ENCODE results near the gene SLC35B1.

SLC35B1 gene

DNA sequence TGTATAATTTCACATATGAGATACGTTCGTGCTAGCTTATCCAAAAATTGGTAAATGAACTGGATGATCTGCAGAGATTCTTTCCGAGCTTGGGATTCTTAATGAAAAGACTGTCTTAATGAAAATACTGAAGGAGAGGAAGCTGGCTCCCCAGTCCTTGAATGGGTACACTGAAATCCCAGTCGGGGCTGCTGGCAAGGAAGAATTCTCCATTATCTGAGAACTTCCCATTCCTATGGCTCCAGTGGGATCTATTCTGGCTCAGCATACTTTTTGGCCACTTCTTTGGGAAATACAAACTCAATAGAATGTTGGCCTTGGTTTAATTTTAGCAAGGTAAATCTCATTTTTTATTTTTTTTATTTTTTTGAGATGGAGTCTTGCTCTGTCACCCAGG, 23.7 kb upstream of the SLC35B1 start:
- Histone ChIP-seq H3K9ac (ENCODE audit: low read length) (no peak overlapping the region), H3K4me2 (ENCODE audit: low read length) (no peak overlapping the region), H3F3A (ENCODE audit: insufficient read depth, low read length) (no peaks in the 10 kb centered on the region), H2AFZ (ENCODE audit: low read length) (no peak overlapping the region), H3K27ac (ENCODE audit: low read depth, low read length, poor library complexity, severe bottlenecking) (no peak overlapping the region), H3K9me2 (ENCODE audit: low read depth, low read length) (no peaks in the 10 kb centered on the region), H3K4me3 (ENCODE audit: low read depth, low read length, poor library complexity, severe bottlenecking) (no peak overlapping the region), H3K9me3 (ENCODE audit: low read length) (no peaks in the 10 kb centered on the region), H3K36me3 (ENCODE audit: insufficient read depth, low read length) (peaks cover 85% of the 10 kb centered on the region), H4K20me1 (ENCODE audit: insufficient read depth, low read length) (no peaks in the 10 kb centered on the region), H3K79me2 (ENCODE audit: insufficient read depth, low read length) (peaks cover 36% of the 10 kb centered on the region), H3K4me1 (ENCODE audit: insufficient read depth, low read length, severe bottlenecking) (no peaks in the 10 kb centered on the region), H3K27me3 (ENCODE audit: insufficient read depth, low read length) (no peaks in the 10 kb centered on the region)
- TF ChIP-seq EZH2 (IDR thresholded peaks at IDR 0.05; ENCODE audit: borderline replicate concordance, low read length): no peak
- TF ChIP-seq, protein P1, sequence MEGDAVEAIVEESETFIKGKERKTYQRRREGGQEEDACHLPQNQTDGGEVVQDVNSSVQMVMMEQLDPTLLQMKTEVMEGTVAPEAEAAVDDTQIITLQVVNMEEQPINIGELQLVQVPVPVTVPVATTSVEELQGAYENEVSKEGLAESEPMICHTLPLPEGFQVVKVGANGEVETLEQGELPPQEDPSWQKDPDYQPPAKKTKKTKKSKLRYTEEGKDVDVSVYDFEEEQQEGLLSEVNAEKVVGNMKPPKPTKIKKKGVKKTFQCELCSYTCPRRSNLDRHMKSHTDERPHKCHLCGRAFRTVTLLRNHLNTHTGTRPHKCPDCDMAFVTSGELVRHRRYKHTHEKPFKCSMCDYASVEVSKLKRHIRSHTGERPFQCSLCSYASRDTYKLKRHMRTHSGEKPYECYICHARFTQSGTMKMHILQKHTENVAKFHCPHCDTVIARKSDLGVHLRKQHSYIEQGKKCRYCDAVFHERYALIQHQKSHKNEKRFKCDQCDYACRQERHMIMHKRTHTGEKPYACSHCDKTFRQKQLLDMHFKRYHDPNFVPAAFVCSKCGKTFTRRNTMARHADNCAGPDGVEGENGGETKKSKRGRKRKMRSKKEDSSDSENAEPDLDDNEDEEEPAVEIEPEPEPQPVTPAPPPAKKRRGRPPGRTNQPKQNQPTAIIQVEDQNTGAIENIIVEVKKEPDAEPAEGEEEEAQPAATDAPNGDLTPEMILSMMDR (IDR thresholded peaks at IDR 0.05; ENCODE audit: low read length): no peak

DNA sequence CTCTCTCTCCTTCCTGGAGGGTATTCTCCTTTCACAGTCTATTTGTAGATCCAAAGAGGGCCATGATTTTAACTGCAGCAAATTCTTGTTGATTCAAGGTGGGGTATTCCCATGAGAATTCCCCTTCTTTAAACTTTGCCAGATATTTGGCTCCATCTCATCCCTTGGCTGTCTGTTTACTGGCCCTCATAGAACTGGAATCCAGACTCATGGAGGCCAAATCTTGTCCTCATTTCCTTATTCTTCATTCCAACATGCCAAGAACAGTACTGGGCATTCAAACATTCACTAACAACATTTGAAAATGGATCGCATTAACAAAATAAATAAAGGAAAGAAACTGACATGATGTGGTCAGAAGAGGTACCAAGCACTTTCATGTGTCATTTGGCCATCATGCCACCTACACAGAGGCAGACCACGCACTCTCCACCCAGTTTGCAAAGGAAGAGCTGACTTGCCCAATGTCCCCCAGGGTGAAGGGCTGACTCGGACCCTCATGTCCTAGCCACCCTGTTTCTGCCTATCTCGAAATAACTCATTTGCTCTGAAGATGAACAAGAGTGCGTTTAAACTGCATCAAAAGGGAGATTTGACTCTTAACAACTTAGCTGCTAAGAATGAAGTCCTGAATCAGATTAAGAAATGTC, 23.1 kb upstream of the SLC35B1 start:
- Histone ChIP-seq H2AFZ (ENCODE audit: low read length) (no peak overlapping the region), H3K27ac (ENCODE audit: low read depth, low read length, poor library complexity, severe bottlenecking) (no peak overlapping the region), H4K20me1 (ENCODE audit: insufficient read depth, low read length) (no peaks in the 10 kb centered on the region), H3K79me2 (ENCODE audit: insufficient read depth, low read length) (peaks cover 32% of the 10 kb centered on the region), H3K36me3 (ENCODE audit: insufficient read depth, low read length) (peaks cover 86% of the 10 kb centered on the region), H3K9ac (ENCODE audit: low read length) (no peak overlapping the region), H3K4me1 (ENCODE audit: insufficient read depth, low read length, severe bottlenecking) (no peaks in the 10 kb centered on the region), H3K9me3 (ENCODE audit: low read length) (no peaks in the 10 kb centered on the region), H3K4me3 (ENCODE audit: low read depth, low read length, poor library complexity, severe bottlenecking) (no peak overlapping the region), H3F3A (ENCODE audit: insufficient read depth, low read length) (no peaks in the 10 kb centered on the region), H3K4me2 (ENCODE audit: low read length) (no peak overlapping the region), H3K27me3 (ENCODE audit: insufficient read depth, low read length) (no peaks in the 10 kb centered on the region), H3K9me2 (ENCODE audit: low read depth, low read length) (no peaks in the 10 kb centered on the region)
- TF ChIP-seq, protein P1 (IDR thresholded peaks at IDR 0.05; ENCODE audit: low read length): no peak
- no peak for TF ChIP-seq EZH2 (IDR thresholded peaks at IDR 0.05; ENCODE audit: borderline replicate concordance, low read length)

DNA sequence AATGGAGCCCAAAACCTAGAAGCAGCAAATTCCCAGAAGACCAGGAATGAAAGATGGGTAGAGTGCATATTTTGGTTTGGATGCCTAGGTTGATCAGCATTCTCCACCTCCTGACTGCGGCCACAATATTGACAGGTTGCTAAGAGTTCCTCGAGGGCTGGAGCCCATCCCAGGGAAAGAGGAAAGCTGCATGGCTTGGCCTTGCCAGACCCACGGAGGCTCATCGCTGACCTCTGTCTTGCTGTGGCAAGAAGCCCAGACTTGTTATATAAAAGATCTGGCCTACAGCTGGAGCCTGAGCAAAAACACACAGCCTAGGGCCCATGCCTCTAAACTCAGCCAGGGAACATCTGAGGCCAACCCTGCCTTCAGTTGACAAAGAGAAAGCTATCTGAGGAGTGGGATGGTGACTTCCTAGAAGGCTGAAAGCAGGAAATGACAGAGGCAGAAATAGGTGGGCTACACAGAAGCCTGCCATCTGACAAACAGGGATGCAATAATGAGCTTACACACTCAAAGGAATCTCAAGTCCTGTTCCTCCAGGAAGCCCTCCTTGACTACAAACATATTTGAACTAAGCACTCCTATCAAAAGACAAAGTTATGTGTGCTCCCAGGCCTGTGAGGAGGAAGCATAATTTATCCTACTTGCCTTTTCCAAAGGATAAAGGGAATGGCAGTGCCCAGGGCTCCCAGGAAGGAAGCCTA, 22.5 kb upstream of the SLC35B1 start:
- no peaks in the 10 kb centered on the region for H3K9me2 ChIP-seq (ENCODE audit: low read depth, low read length)
- H2AFZ ChIP-seq (ENCODE audit: low read length): no peak overlapping the region
- peaks cover 86% of the 10 kb centered on the region for H3K36me3 ChIP-seq (ENCODE audit: insufficient read depth, low read length)
- H3K4me2 ChIP-seq (ENCODE audit: low read length): no peak overlapping the region
- H3K27ac ChIP-seq (ENCODE audit: low read depth, low read length, poor library complexity, severe bottlenecking): no peak overlapping the region
- H3K4me3 ChIP-seq (ENCODE audit: low read depth, low read length, poor library complexity, severe bottlenecking): no peak overlapping the region
- no peaks in the 10 kb centered on the region for H4K20me1 ChIP-seq (ENCODE audit: insufficient read depth, low read length)
- H3K27me3 ChIP-seq (ENCODE audit: insufficient read depth, low read length): no peaks in the 10 kb centered on the region
- H3K79me2 ChIP-seq (ENCODE audit: insufficient read depth, low read length): peaks cover 25% of the 10 kb centered on the region
- H3K9ac ChIP-seq (ENCODE audit: low read length): no peak overlapping the region
- no peaks in the 10 kb centered on the region for H3K9me3 ChIP-seq (ENCODE audit: low read length)
- no peaks in the 10 kb centered on the region for H3F3A ChIP-seq (ENCODE audit: insufficient read depth, low read length)
- no peak for TF ChIP-seq EZH2 (IDR thresholded peaks at IDR 0.05; ENCODE audit: borderline replicate concordance, low read length)
- TF ChIP-seq, protein P1 (IDR thresholded peaks at IDR 0.05; ENCODE audit: low read length): no peak
- H3K4me1 ChIP-seq (ENCODE audit: insufficient read depth, low read length, severe bottlenecking): peaks cover under 1% of the 10 kb centered on the region
